Activated CD8-positive, alpha-beta T cell treated with anti-CD3 and anti-CD28 coated beads for 36 hours (primary cell): ENCODE measurements around the gene MIER2. TPM values are rescaled to one million over a fixed set of nuclear protein-coding genes. Genes with fewer than 3 reads are reported as not detected.
"Not testable (repeated sequence)": the region's sequence is repeated elsewhere in the genome, so short reads cannot be mapped to it uniquely, and the experiment has no call there.

ENCODE experiments used
- ATAC-seq: fragments of 200-7000 bp; cut with Tn5 transposase; one replicate; pipeline ENCODE4 v1.10.0; 2021; ENCODE audit warnings: mild to moderate bottlenecking, moderate library complexity
- CTCF ChIA-PET: fragments of 350-600 bp; sonication (Branson Sonifier 250); formaldehyde crosslinking; loops from one replicate; lab custom pipeline; 2021; ENCODE audit warnings: antibody characterized with exemption; lab: Charles Lee
- POLR2A ChIA-PET: fragments of 350-600 bp; sonication (Branson Sonifier 250); formaldehyde crosslinking; loops from one replicate; lab custom pipeline; 2021; ENCODE audit warnings: antibody characterized with exemption; lab: Charles Lee
- DNase-seq: peaks from one replicate; pipeline ENCODE4 v3.0.0-alpha.2; 2020
- H3K27ac Mint-ChIP-seq: one replicate; pipeline ENCODE4 v1.8.0; 2021; ENCODE audit warnings: mild to moderate bottlenecking, mixed read lengths
- H3K27me3 Mint-ChIP-seq: one replicate; pipeline ENCODE4 v1.8.0; 2021; ENCODE audit warnings: mixed read lengths
- H3K36me3 Mint-ChIP-seq: one replicate; pipeline ENCODE4 v1.8.0; 2021; ENCODE audit warnings: low read depth, mixed read lengths
- H3K4me1 Mint-ChIP-seq: one replicate; pipeline ENCODE4 v1.8.0; 2021; ENCODE audit warnings: low read depth, mixed read lengths
- H3K4me3 Mint-ChIP-seq: one replicate; pipeline ENCODE4 v1.8.0; 2021; ENCODE audit warnings: mild to moderate bottlenecking, moderate library complexity, mixed read lengths
- H3K9me3 Mint-ChIP-seq: one replicate; pipeline ENCODE4 v1.8.0; 2021; ENCODE audit warnings: mixed read lengths
- intact Hi-C: fragments of 100-400 bp; cut with micrococcal nuclease; formaldehyde crosslinking; loops from one replicate; pipeline ENCODE4 v1.10.0; 2022
- total RNA-seq, 2 experiments: library from RNA; stranded (reverse); gene quantifications; one replicate each; pipeline ENCODE4 v1.2.3, GENCODE V29; 2021
- TF ChIP-seq, protein P1 (sequence below): fragments of 200-600 bp; IDR thresholded peaks from one replicate; pipeline ENCODE4 v1.8.0; 2022; ENCODE audit warnings: antibody characterized with exemption, mild to moderate bottlenecking

Gene MIER2
- total RNA-seq, 2 experiments from 2014 or later: 20.0 to 20.4 TPM

GRCh38 chr19:387777-388176, 43.2 kb upstream of the MIER2 start:
- intact Hi-C loops: no loop called here
- Mint-ChIP-seq H3K4me1 (peaks cover 27% of the 10 kb centered on the region), H3K27ac (no peak overlapping the region), H3K36me3 (no peaks in the 10 kb centered on the region), H3K4me3 (no peak overlapping the region), H3K27me3 (peaks cover 47% of the 10 kb centered on the region), H3K9me3 (peaks cover 1% of the 10 kb centered on the region)
- ChIA-PET POLR2A (interaction anchor here (1.0 kb wide), 1 partner anchor 19 kb away, joined by 3 read pairs; no protein-coding TSS in a partner anchor), CTCF (no interaction called here)
- no peak for DNase-seq
- ATAC-seq: no peak
- TF ChIP-seq, protein P1, sequence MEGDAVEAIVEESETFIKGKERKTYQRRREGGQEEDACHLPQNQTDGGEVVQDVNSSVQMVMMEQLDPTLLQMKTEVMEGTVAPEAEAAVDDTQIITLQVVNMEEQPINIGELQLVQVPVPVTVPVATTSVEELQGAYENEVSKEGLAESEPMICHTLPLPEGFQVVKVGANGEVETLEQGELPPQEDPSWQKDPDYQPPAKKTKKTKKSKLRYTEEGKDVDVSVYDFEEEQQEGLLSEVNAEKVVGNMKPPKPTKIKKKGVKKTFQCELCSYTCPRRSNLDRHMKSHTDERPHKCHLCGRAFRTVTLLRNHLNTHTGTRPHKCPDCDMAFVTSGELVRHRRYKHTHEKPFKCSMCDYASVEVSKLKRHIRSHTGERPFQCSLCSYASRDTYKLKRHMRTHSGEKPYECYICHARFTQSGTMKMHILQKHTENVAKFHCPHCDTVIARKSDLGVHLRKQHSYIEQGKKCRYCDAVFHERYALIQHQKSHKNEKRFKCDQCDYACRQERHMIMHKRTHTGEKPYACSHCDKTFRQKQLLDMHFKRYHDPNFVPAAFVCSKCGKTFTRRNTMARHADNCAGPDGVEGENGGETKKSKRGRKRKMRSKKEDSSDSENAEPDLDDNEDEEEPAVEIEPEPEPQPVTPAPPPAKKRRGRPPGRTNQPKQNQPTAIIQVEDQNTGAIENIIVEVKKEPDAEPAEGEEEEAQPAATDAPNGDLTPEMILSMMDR: no peak

GRCh38 chr19:386632-387301, 42.2 kb upstream of the MIER2 start:
- ATAC-seq, H3K27ac Mint-ChIP-seq, H3K9me3 Mint-ChIP-seq, intact Hi-C loops, H3K36me3 Mint-ChIP-seq, DNase-seq, CTCF ChIA-PET, H3K4me3 Mint-ChIP-seq: not testable (repeated sequence)
- Mint-ChIP-seq H3K27me3 (peaks cover 50% of the 10 kb centered on the region), H3K4me1 (peaks cover 25% of the 10 kb centered on the region)
- POLR2A ChIA-PET: interaction anchor here (1.0 kb wide), 1 partner anchor 20 kb away, joined by 3 read pairs; no protein-coding TSS in a partner anchor

DNA sequence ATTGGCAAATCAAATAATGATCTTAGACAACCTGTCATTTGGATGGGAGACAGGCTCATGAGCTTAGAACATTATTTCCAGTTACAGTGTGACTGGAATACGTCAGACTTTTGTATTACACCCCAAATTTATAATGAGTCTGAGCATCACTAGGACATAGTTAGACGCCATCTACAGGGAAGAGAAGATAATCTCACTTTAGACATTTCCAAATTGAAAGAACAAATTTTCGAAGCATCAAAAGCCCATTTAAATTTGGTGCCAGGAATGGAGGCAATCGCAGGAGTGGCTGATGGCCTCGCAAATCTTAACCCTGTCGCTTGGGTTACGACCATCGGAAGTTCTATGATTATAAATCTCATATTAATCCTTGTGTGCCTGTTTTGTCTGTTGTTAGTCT, 41.6 kb upstream of the MIER2 start:
- H3K27ac Mint-ChIP-seq, DNase-seq, ATAC-seq, intact Hi-C loops, POLR2A ChIA-PET, H3K36me3 Mint-ChIP-seq, CTCF ChIA-PET, H3K9me3 Mint-ChIP-seq, H3K4me3 Mint-ChIP-seq: not testable (repeated sequence)
- Mint-ChIP-seq H3K27me3 (peaks cover 50% of the 10 kb centered on the region), H3K4me1 (peaks cover 25% of the 10 kb centered on the region)

DNA sequence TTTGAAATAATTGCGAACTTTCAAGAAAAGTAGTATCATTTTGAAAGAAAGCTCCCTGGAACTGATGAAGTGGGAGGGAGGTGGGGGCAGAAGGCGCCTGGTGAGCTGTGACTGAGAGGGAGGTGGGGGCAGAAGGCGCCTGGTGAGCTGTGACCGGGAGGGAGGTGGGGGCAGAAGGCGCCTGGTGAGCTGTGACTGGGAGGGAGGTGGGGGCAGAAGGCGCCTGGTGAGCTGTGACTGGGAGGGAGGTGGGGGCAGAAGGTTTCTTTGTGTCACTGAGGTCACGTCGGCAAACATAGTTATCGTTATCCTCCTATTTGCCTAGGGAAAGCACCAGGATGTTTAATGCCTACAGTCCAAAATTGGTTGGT, 40.2 kb upstream of the MIER2 start:
- Mint-ChIP-seq H3K27me3 (peaks cover 51% of the 10 kb centered on the region), H3K9me3 (no peaks in the 10 kb centered on the region), H3K4me1 (peaks cover 27% of the 10 kb centered on the region), H3K4me3 (no peak overlapping the region), H3K36me3 (no peaks in the 10 kb centered on the region), H3K27ac (peak overlapping the region; percentile 52)
- intact Hi-C loops: no loop called here
- ChIA-PET CTCF (interaction anchor here (1.2 kb wide), 2 partner anchors 94 to 126 kb away, joined by 5 to 7 read pairs; no protein-coding TSS in a partner anchor), POLR2A (no interaction called here)
- DNase-seq (peak; percentile 30), ATAC-seq (peak; percentile 33)
- TF ChIP-seq, protein P1: no peak

DNA sequence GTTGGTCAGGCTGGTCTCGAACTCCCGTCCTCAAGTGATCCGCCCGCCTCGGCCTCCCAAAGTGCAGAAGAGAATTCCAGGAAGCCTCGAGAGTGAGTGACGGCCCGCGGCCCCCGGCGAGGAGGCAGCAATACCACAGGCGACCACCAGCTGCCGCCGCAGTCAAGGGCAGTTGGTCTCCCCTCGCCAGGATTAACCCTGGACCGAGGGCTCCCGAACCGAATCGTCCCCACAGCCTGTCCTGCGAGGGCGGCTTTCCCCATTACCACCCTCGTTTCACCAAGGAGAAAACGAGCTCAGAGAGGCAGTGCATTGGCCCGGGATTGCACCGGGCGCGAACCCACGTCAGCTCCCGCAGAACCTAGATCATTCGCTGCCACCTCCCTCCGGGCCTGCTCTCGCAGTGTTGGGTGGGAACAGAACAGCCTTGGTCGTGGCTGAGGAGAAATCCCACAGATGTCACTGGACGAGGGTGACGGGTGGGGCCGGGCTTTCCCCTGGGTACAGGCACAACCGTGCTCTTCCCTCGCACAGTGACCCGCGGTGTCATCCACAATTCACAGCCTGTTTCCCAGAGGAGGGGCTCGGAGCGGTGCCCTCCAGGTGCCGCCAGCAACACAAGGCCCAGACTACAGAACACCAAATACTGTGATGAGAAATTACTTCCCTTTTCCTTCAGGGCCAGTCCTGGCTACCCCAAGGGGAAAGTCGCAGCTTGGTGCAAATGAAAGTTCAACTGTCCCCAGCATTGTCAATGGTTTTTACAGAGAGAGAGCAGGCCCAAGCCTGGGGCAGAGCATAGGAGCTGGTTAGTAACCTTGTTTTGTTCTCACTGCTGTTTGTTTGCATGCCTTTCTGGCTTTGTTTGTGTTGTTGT, 39.6 kb upstream of the MIER2 start:
- TF ChIP-seq, protein P1: peak; percentile 64
- DNase-seq: peak; percentile 43
- ATAC-seq: peak; percentile 37
- ChIA-PET CTCF (interaction anchor here (1.2 kb wide), 2 partner anchors 94 to 126 kb away, joined by 5 to 7 read pairs; no protein-coding TSS in a partner anchor), POLR2A (interaction anchor here (1.2 kb wide), 1 partner anchor 12 kb away, joined by 4 read pairs; no protein-coding TSS in a partner anchor)
- Mint-ChIP-seq H3K9me3 (no peaks in the 10 kb centered on the region), H3K4me1 (peaks cover 27% of the 10 kb centered on the region), H3K27me3 (peaks cover 47% of the 10 kb centered on the region), H3K27ac (peak overlapping the region; percentile 52), H3K4me3 (no peak overlapping the region), H3K36me3 (no peaks in the 10 kb centered on the region)
- intact Hi-C loops: no loop called here
